Keratinocyte (primary cell): ENCODE data around the gene NTNG2. TPM values are rescaled to one million over a fixed set of nuclear protein-coding genes. Genes with fewer than 3 reads are reported as not detected.

Experiments
- DNase-seq: peaks from one replicate; pipeline ENCODE4 v3.0.0-alpha.2; 2011; ENCODE audit warnings: low read depth, missing footprints, low spot score
- FAIRE-seq: peaks from 2 replicates; lab custom pipeline; 2011; peaks lifted over from hg19 to GRCh38; lab: Jason Lieb, UNC
- H2AFZ ChIP-seq: 2 replicates; pipeline ENCODE4 v1.6.0; 2012; ENCODE audit warnings: low read length, control low read depth, inconsistent platforms; ENCODE audit not compliant: control insufficient read depth
- H3K27ac ChIP-seq: 2 replicates; pipeline ENCODE4 v1.5.1; 2011; ENCODE audit warnings: low read length; ENCODE audit not compliant: control insufficient read depth, insufficient read depth
- H3K27me3 ChIP-seq: 3 replicates; pipeline ENCODE4 v1.6.0; 2011; ENCODE audit warnings: low read length; ENCODE audit not compliant: control insufficient read depth, insufficient read depth; ENCODE audit errors: extremely low read depth
- H3K36me3 ChIP-seq, 2 experiments: 2 replicates in 1 of 2; 3 replicates in 1 of 2; pipeline ENCODE4 v1.5.1; 2011; ENCODE audit warnings: low read length in 2 of 2, mild to moderate bottlenecking in 1 of 2; ENCODE audit not compliant: control insufficient read depth in 2 of 2, insufficient read depth in 2 of 2; ENCODE audit errors: extremely low read depth in 1 of 2
- H3K4me1 ChIP-seq: 3 replicates; pipeline ENCODE4 v1.5.1; 2011; ENCODE audit warnings: low read length; ENCODE audit not compliant: control insufficient read depth, insufficient read depth; ENCODE audit errors: extremely low read depth
- H3K4me2 ChIP-seq: 3 replicates; pipeline ENCODE4 v1.6.0; 2011; ENCODE audit warnings: low read depth, low read length; ENCODE audit not compliant: control insufficient read depth, insufficient read depth; ENCODE audit errors: extremely low read depth
- H3K4me3 ChIP-seq, 3 experiments: fragments of 200-600 bp in 1 of 3; sonication (generic) in 1 of 3; 2 replicates in 2 of 3; 3 replicates in 1 of 3; pipeline ENCODE4 v1.5.1; 2011 to 2016; ENCODE audit warnings: low read length in 3 of 3, mild to moderate bottlenecking in 3 of 3, control low read depth in 2 of 3, inconsistent platforms in 1 of 3, low read depth in 1 of 3, mixed read lengths in 1 of 3, mixed run types in 1 of 3, moderate library complexity in 1 of 3; ENCODE audit not compliant: control insufficient read depth in 2 of 3, insufficient read depth in 2 of 3; ENCODE audit errors: extremely low read depth in 1 of 3
- H3K79me2 ChIP-seq: 2 replicates; pipeline ENCODE4 v1.6.0; 2012; ENCODE audit warnings: low read length; ENCODE audit not compliant: control insufficient read depth, insufficient read depth
- H3K9ac ChIP-seq: 3 replicates; pipeline ENCODE4 v1.6.0; 2011; ENCODE audit warnings: low read length; ENCODE audit not compliant: control insufficient read depth, insufficient read depth; ENCODE audit errors: extremely low read depth
- H3K9me1 ChIP-seq: 3 replicates; pipeline ENCODE4 v1.6.0; 2011; ENCODE audit warnings: low read length; ENCODE audit not compliant: control insufficient read depth, insufficient read depth; ENCODE audit errors: extremely low read depth
- H3K9me3 ChIP-seq: 2 replicates; pipeline ENCODE4 v1.5.1; 2012; ENCODE audit warnings: low read depth, low read length; ENCODE audit not compliant: control insufficient read depth
- H4K20me1 ChIP-seq: 3 replicates; pipeline ENCODE4 v1.6.0; 2011; ENCODE audit warnings: low read length; ENCODE audit not compliant: control insufficient read depth, insufficient read depth; ENCODE audit errors: extremely low read depth
- CTCF ChIP-seq, 3 experiments: IDR thresholded peaks in 1 of 3; conservative IDR thresholded peaks in 1 of 3; optimal IDR thresholded peaks in 1 of 3; 2 replicates in 2 of 3; 3 replicates in 1 of 3; pipeline versions ENCODE3 to v1.5.1; 2011; ENCODE audit warnings: low read length in 3 of 3, mild to moderate bottlenecking in 3 of 3, moderate library complexity in 2 of 3, control low read depth in 1 of 3, inconsistent platforms in 1 of 3; ENCODE audit not compliant: insufficient read depth in 2 of 3; ENCODE audit errors: extremely low read depth in 1 of 3
- EZH2 ChIP-seq: IDR thresholded peaks from one replicate; pipeline ENCODE4 v1.6.1; 2012; ENCODE audit warnings: inconsistent platforms, mild to moderate bottlenecking, low read length, moderate library complexity
- dilution Hi-C: fragments of 300-500 bp; cut with MboI; formaldehyde crosslinking; loops from one replicate; pipeline ENCODE4 v1.7.0; 2020; ENCODE audit warnings: low sequenced_read_pairs; ENCODE audit not compliant: extremely low pct_ligation_motif_present
- polyA minus RNA-seq, 3 experiments: library from RNA; depleted of rRNA, polyadenylated mRNA; stranded (reverse); fragments of >200 nt; gene quantifications; 1 replicate in 1 of 3; 2 replicates in 1 of 3; 3 replicates in 1 of 3; pipeline ENCODE4 v1.2.3, GENCODE V29; 2011
- polyA plus RNA-seq, 5 experiments: library from polyadenylated mRNA; depleted of rRNA in 3 of 5; stranded (reverse) in 3 of 5; stranded (forward) in 1 of 5; unstranded in 1 of 5; fragments of >200 nt; gene quantifications; 1 replicate in 1 of 5; 2 replicates in 3 of 5; 3 replicates in 1 of 5; pipeline versions ENCODE4 v1.2.1 to v1.2.3, GENCODE V29; 2011 to 2012; ENCODE audit warnings: missing spikeins in 2 of 5, low read depth in 1 of 5, low replicate concordance in 1 of 5

NTNG2 gene
- 0.05 to 0.17 TPM (median 0.06 TPM) in 3 replicates for polyA plus RNA-seq
- not detected for polyA plus RNA-seq (2011; ENCODE audit: low read depth)
- 0.09 and 0.53 TPM in 2 replicates for polyA plus RNA-seq (2011; cell fraction: cytosol; rRNA removed)
- polyA plus RNA-seq (2011; cell fraction: nucleus; rRNA removed) = 0.41 and 0.64 TPM in 2 replicates
- polyA plus RNA-seq (2012; ENCODE audit: low replicate concordance) = 0.05 and 0.13 TPM in 2 replicates
- polyA minus RNA-seq = 0.07 to 0.16 TPM (median 0.10 TPM) in 3 replicates
- not detected for polyA minus RNA-seq (2011; cell fraction: cytosol; rRNA and poly(A)+ RNA removed)
- polyA minus RNA-seq (2011; cell fraction: nucleus; rRNA and poly(A)+ RNA removed) = 0.31 and 0.32 TPM in 2 replicates

DNA sequence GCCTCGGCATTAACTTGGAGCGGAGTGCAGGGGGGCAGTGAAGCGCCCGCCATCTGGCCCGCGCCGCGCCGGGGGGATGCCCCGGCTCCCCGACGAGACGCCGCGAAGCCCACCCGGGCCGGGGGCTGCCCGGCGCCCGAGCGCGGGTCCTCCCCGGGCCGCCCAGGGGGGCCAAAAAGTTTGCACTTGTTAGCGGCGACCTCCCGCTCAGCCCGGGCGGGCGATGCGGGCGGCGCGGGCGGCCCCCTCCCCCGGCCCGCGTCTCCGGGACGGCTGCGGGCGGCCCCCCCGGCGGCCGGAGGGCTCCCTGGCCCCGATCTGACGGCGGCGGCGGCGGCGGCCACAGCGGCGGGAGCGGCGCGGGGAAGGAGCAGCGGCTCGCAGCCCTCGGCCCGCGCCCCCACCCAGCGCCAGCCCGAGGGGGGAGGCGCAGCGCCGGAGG lies at the start of gene NTNG2:
Gene NTNG2 (plus strand): TSS at position 316 of the 442 bp plus-strand sequence. CDS start 4,774 bp downstream, outside the sequence.
- dilution Hi-C loops = loop anchor here (25.0 kb wide), 1 partner anchor 349 kb away; no protein-coding TSS in a partner anchor
- no peak within 1 kb of the TSS for H3K27ac ChIP-seq

DNA sequence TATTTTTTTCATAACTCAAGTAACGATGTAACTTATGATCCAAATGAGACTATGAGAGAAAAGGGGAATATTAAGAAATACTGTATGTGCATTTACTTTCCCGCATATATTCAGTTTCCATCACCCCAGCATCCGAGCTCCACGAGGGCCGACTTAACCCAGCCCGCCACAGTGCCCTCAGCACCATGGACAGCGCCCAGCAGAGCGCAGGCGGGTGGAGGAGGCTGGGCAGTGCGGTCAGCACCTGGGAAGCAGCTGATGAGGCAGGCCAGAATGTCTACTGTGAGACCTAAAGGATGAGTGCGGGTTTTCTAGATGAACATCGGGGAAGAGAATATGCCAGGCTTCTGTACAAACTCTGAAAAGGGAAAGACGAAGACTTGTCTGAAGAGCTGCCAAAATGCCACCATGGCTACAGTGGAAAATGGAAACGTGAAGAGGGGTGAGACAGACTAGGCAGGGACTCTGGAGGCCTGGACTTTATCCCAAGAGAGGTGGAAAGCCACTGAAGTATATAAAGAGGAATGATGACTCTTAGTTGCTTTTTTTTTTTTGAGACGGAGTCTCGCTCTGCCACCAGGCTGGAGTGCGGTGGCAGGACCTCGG lies 47.7 kb upstream of the NTNG2 start:
- H3K9me3 ChIP-seq = no peaks in the 10 kb centered on the region
- no peaks in the 10 kb centered on the region for H3K36me3 ChIP-seq
- H3K4me3 ChIP-seq = no peak overlapping the region
- FAIRE-seq = no peak
- H3K4me2 ChIP-seq = no peak overlapping the region
- dilution Hi-C loops = no loop called here
- no peak overlapping the region for H3K27ac ChIP-seq
- H3K27me3 ChIP-seq = peaks cover 17% of the 10 kb centered on the region
- H3K9ac ChIP-seq = no peak overlapping the region
- H4K20me1 ChIP-seq = no peaks in the 10 kb centered on the region
- TF ChIP-seq EZH2 = no peak
- TF ChIP-seq CTCF (optimal IDR thresholded peaks at IDR 0.05 in 1 of 3, IDR thresholded peaks at IDR 0.05 in 1 of 3, conservative IDR thresholded peaks at IDR 0.05 in 1 of 3; ENCODE audit: extremely low read depth in 1 of 3, insufficient read depth in 2 of 3, low read length in 3 of 3) = no peak
- no peaks in the 10 kb centered on the region for H3K9me1 ChIP-seq
- H2AFZ ChIP-seq = no peak overlapping the region
- DNase-seq = peak; percentile 9
- H3K4me1 ChIP-seq = no peaks in the 10 kb centered on the region
- H3K79me2 ChIP-seq = no peaks in the 10 kb centered on the region

More for the DNA sequence above, at the start of gene NTNG2:
- Histone ChIP-seq H3K4me3 (peak within 1 kb of the TSS; percentile 51 to 75 (median 65)), H3K9me3 (no peaks in the 10 kb centered on the region), H4K20me1 (peaks cover 5% of the 10 kb centered on the region), H3K27me3 (peaks cover 91% of the 10 kb centered on the region), H3K9ac (peak within 1 kb of the TSS; percentile 28), H3K79me2 (no peaks in the 10 kb centered on the region), H3K4me1 (peaks cover 3% of the 10 kb centered on the region), H3K4me2 (peak within 1 kb of the TSS; percentile 82), H2AFZ (peak within 1 kb of the TSS; percentile 66), H3K36me3 (no peaks in the 10 kb centered on the region), H3K9me1 (no peaks in the 10 kb centered on the region)
- FAIRE-seq = no peak
- no peak for TF ChIP-seq EZH2
- no peak for TF ChIP-seq CTCF (optimal IDR thresholded peaks at IDR 0.05 in 1 of 3, IDR thresholded peaks at IDR 0.05 in 1 of 3, conservative IDR thresholded peaks at IDR 0.05 in 1 of 3; ENCODE audit: extremely low read depth in 1 of 3, insufficient read depth in 2 of 3, low read length in 3 of 3)
- DNase-seq = no peak
